ENCODE data around the gene PTPRJ. TPM values are rescaled to one million over a fixed set of nuclear protein-coding genes. Genes with fewer than 3 reads are reported as not detected.
A peak's percentile ranks its signal among the peaks of the same experiment; 100 is the strongest.

PTPRJ gene
- total RNA-seq, 3 donors from 2014 or later = 14.6 to 15.7 (median 14.7) TPM

GRCh38 chr11:48124880-48125279, 144.5 kb downstream of the PTPRJ start:
- Histone ChIP-seq H3K27ac (peak overlapping the region in 1 of 2 donors; percentile 16), H3K4me3 (no peak overlapping the region), H3K9me3 (no peaks in the 10 kb centered on the region), H3K4me1 (no peaks in the 10 kb centered on the region), H3K36me3 (no peaks in the 10 kb centered on the region), H3K27me3 (no peaks in the 10 kb centered on the region)
- intact Hi-C loops (cut with DNase I; ENCODE audit: low total_unique reads) = no loop called here
- no peak for TF ChIP-seq CTCF (IDR thresholded peaks at IDR 0.05)
- TF ChIP-seq POLR2A (IDR thresholded peaks at IDR 0.05) = no peak
- TF ChIP-seq POLR2AphosphoS5 (IDR thresholded peaks at IDR 0.05) = no peak
- DNase-seq (ENCODE audit: low spot score in 2 of 2) = peak in 1 of 2 donors; percentile 35

GRCh38 chr11:48125866-48126265, 145.5 kb downstream of the PTPRJ start:
- no peak for DNase-seq (ENCODE audit: low spot score in 2 of 2)
- TF ChIP-seq CTCF (IDR thresholded peaks at IDR 0.05) = no peak
- intact Hi-C loops (cut with DNase I; ENCODE audit: low total_unique reads) = no loop called here
- Histone ChIP-seq H3K4me3 (no peak overlapping the region), H3K4me1 (no peaks in the 10 kb centered on the region), H3K27me3 (no peaks in the 10 kb centered on the region), H3K36me3 (no peaks in the 10 kb centered on the region), H3K9me3 (no peaks in the 10 kb centered on the region), H3K27ac (peak overlapping the region in 1 of 2 donors; percentile 15)

- no peak for TF ChIP-seq CTCF (IDR thresholded peaks at IDR 0.05)
- TF ChIP-seq POLR2A (IDR thresholded peaks at IDR 0.05) = no peak
- no peak for TF ChIP-seq POLR2AphosphoS5 (IDR thresholded peaks at IDR 0.05)
- Histone ChIP-seq H3K9me3 (no peaks in the 10 kb centered on the region), H3K27me3 (no peaks in the 10 kb centered on the region), H3K4me1 (no peaks in the 10 kb centered on the region), H3K4me3 (no peak overlapping the region), H3K27ac (no peak overlapping the region), H3K36me3 (no peaks in the 10 kb centered on the region)
- intact Hi-C loops (cut with DNase I; ENCODE audit: low total_unique reads) = no loop called here
- no peak for DNase-seq (ENCODE audit: low spot score in 2 of 2)
Measured at GRCh38 chr11:48127521-48128183, 147.3 kb downstream of the PTPRJ start.

GRCh38 chr11:48129697-48130395, 149.5 kb downstream of the PTPRJ start:
- Histone ChIP-seq H3K36me3 (no peaks in the 10 kb centered on the region), H3K27me3 (no peaks in the 10 kb centered on the region)
- TF ChIP-seq POLR2A (IDR thresholded peaks at IDR 0.05) (no peak), CTCF (IDR thresholded peaks at IDR 0.05) (no peak), POLR2AphosphoS5 (IDR thresholded peaks at IDR 0.05) (no peak)

GRCh38 chr11:48134221-48134922, 154.0 kb downstream of the PTPRJ start:
- intact Hi-C loops (cut with DNase I; ENCODE audit: low total_unique reads) = no loop called here
- no peak for TF ChIP-seq POLR2A (IDR thresholded peaks at IDR 0.05)
- TF ChIP-seq CTCF (IDR thresholded peaks at IDR 0.05) = no peak
- TF ChIP-seq POLR2AphosphoS5 (IDR thresholded peaks at IDR 0.05) = no peak
- no peak overlapping the region for H3K4me3 ChIP-seq
- no peaks in the 10 kb centered on the region for H3K9me3 ChIP-seq
- H3K27me3 ChIP-seq = no peaks in the 10 kb centered on the region
- H3K4me1 ChIP-seq = no peaks in the 10 kb centered on the region
- no peaks in the 10 kb centered on the region for H3K36me3 ChIP-seq
- DNase-seq (ENCODE audit: low spot score in 2 of 2) = no peak
- no peak overlapping the region for H3K27ac ChIP-seq

More at GRCh38 chr11:48129697-48130395, 149.5 kb downstream of the PTPRJ start:
- Histone ChIP-seq H3K9me3 (no peaks in the 10 kb centered on the region), H3K27ac (no peak overlapping the region), H3K4me3 (no peak overlapping the region), H3K4me1 (no peaks in the 10 kb centered on the region)
- intact Hi-C loops (cut with DNase I; ENCODE audit: low total_unique reads) = no loop called here
- DNase-seq (ENCODE audit: low spot score in 2 of 2) = no peak

Data from breast epithelium (tissue), 4 donors.